HepG2 (cell line): ENCODE data around the gene ZFX. TPM values are rescaled to one million over a fixed set of nuclear protein-coding genes. Genes with fewer than 3 reads are reported as not detected.

Experiments used
- ELF3 ChIP-seq: IDR thresholded peaks from 2 replicates; pipeline ENCODE4 v1.6.1; 2016; ENCODE audit warnings: missing genetic modification reagents, missing compliant biosample characterization
- HNRNPH1 ChIP-seq: fragments of 200-400 bp; formaldehyde crosslinking; optimal IDR thresholded peaks from 2 replicates; pipeline ENCODE3; 2017; ENCODE audit warnings: mild to moderate bottlenecking, low read depth, low read length
- KLF16 ChIP-seq, 2 experiments: sonication (generic) in 1 of 2; formaldehyde crosslinking in 1 of 2; IDR thresholded peaks; 2 replicates each; pipeline versions ENCODE4 v1.6.1 to v1.8.0; 2016 to 2023; ENCODE audit warnings: missing genetic modification reagents in 2 of 2, missing compliant biosample characterization in 1 of 2
- MED13 ChIP-seq: sonication (generic); formaldehyde crosslinking; IDR thresholded peaks from 2 replicates; pipeline ENCODE4 v1.5.0; 2020; ENCODE audit warnings: missing genetic modification reagents
- MXD3 ChIP-seq: IDR thresholded peaks from 2 replicates; pipeline ENCODE4 v1.6.1; 2016; ENCODE audit warnings: mild to moderate bottlenecking, missing biosample characterization, missing genetic modification reagents
- NONO ChIP-seq, 2 experiments: fragments of 450-650 bp in 1 of 2; sonication (generic) in 1 of 2; formaldehyde crosslinking in 1 of 2; IDR thresholded peaks in 1 of 2; conservative IDR thresholded peaks in 1 of 2; 2 replicates each; pipeline versions ENCODE4 v1.6.1 to v1.8.0; 2017 to 2022; ENCODE audit warnings: mild to moderate bottlenecking in 1 of 2, missing genetic modification reagents in 1 of 2, moderate library complexity in 1 of 2
- POLR2A ChIP-seq, 2 experiments: IDR thresholded peaks; 2 replicates each; pipeline ENCODE4 v1.6.1; 2011; ENCODE audit warnings: low read depth in 2 of 2, low read length in 2 of 2, mild to moderate bottlenecking in 1 of 2, moderate library complexity in 1 of 2; ENCODE audit not compliant: insufficient read depth in 1 of 2
- SALL2 ChIP-seq: sonication (generic); formaldehyde crosslinking; IDR thresholded peaks from 2 replicates; pipeline ENCODE4 v1.8.1; 2023; ENCODE audit warnings: mild to moderate bottlenecking, missing genetic modification reagents, inconsistent platforms
- SP2 ChIP-seq: sonication (generic); formaldehyde crosslinking; IDR thresholded peaks from 2 replicates; pipeline ENCODE4 v1.5.1; 2020; ENCODE audit warnings: mild to moderate bottlenecking, missing genetic modification reagents
- TAF1 ChIP-seq: sonication (generic); formaldehyde crosslinking; IDR thresholded peaks from 2 replicates; pipeline ENCODE4 v1.4.0; 2020; ENCODE audit warnings: missing genetic modification reagents
- TCF12 ChIP-seq, 2 experiments: fragments of 450-650 bp in 1 of 2; sonication (generic) in 1 of 2; formaldehyde crosslinking in 1 of 2; IDR thresholded peaks; 2 replicates each; pipeline versions ENCODE4 v1.6.1 to v1.8.0; 2017 to 2022; ENCODE audit warnings: antibody characterized with exemption in 1 of 2, mild to moderate bottlenecking in 1 of 2, missing genetic modification reagents in 1 of 2, moderate library complexity in 1 of 2
- TCF7L2 ChIP-seq: IDR thresholded peaks from 2 replicates; pipeline ENCODE4 v1.6.1; 2011; ENCODE audit warnings: mild to moderate bottlenecking, low read depth, low read length, moderate library complexity
- ZBTB49 ChIP-seq: sonication (generic); formaldehyde crosslinking; IDR thresholded peaks from 2 replicates; pipeline ENCODE4 v1.4.0; 2020; ENCODE audit warnings: missing genetic modification reagents, borderline replicate concordance
- ZFP90 ChIP-seq: sonication (generic); formaldehyde crosslinking; IDR thresholded peaks from 2 replicates; pipeline ENCODE4 v1.8.0; 2022; ENCODE audit warnings: missing genetic modification reagents, mild to moderate bottlenecking, inconsistent platforms, borderline replicate concordance
- ZNF138 ChIP-seq: sonication (generic); formaldehyde crosslinking; IDR thresholded peaks from 2 replicates; pipeline ENCODE4 v1.5.0; 2020; ENCODE audit warnings: mild to moderate bottlenecking, low read depth, missing genetic modification reagents
- ZNF513 ChIP-seq: sonication (generic); formaldehyde crosslinking; conservative IDR thresholded peaks from 2 replicates; pipeline ENCODE4 v1.5.0; 2020; ENCODE audit warnings: missing genetic modification reagents
- ZNF740 ChIP-seq: sonication (generic); formaldehyde crosslinking; IDR thresholded peaks from 2 replicates; pipeline ENCODE4 v1.4.0; 2020; ENCODE audit warnings: missing genetic modification reagents
- polyA plus RNA-seq, 8 experiments: library from polyadenylated mRNA; depleted of rRNA in 3 of 8; stranded (reverse) in 7 of 8; unstranded in 1 of 8; fragments of >200 nt; fragmentation: Illumina TruSeq in 4 of 8; extraction: Trizol in 4 of 8; gene quantifications; 2 replicates each; pipeline versions ENCODE4 v1.2.1 to v1.2.3, GENCODE V29; 2011 to 2016; ENCODE audit warnings: low read depth in 4 of 8, missing spikeins in 1 of 8, mixed read lengths in 1 of 8; ENCODE audit not compliant: insufficient read depth in 1 of 8
- total RNA-seq, 5 experiments: library from RNA; depleted of rRNA; stranded (reverse); fragments of >200 nt; fragmentation: Illumina TruSeq; extraction: Trizol; gene quantifications; 2 replicates each; pipeline ENCODE4 v1.2.3, GENCODE V29; 2016; ENCODE audit warnings: low read depth in 1 of 5
- TF ChIP-seq, protein P1 (sequence below): sonication (generic); formaldehyde crosslinking; IDR thresholded peaks from 2 replicates; pipeline ENCODE4 v1.8.0; 2022; ENCODE audit warnings: mild to moderate bottlenecking, missing genetic modification reagents, moderate library complexity
- TF ChIP-seq, protein P2 (sequence below): sonication (generic); formaldehyde crosslinking; IDR thresholded peaks from 2 replicates; pipeline ENCODE4 v1.5.0; 2020; ENCODE audit warnings: mild to moderate bottlenecking, low read depth, missing genetic modification reagents, borderline replicate concordance
- TF ChIP-seq, protein P3 (sequence below): sonication (generic); formaldehyde crosslinking; IDR thresholded peaks from 2 replicates; pipeline ENCODE4 v1.4.0; 2020; ENCODE audit warnings: missing genetic modification reagents

The ZFX gene
- total and polyA plus RNA-seq, 2 of the 13 experiments (the other 11 are each of a cell fraction or from before 2014, with no cell fraction given), result 13.8 to 37.3 TPM

GRCh38 chrX:24150051-24150790 is 692 bp downstream of the ZFX start (continued):
- TF ChIP-seq MXD3 (CRISPR knock-in tag) (0 out of 2 replicates have a peak, but pooled peaks have one; percentile 66), ZFP90 (CRISPR knock-in tag) (no peak), ZBTB49 (CRISPR knock-in tag) (no peak), SP2 (CRISPR knock-in tag) (no peak), POLR2A (IDR thresholded peaks at IDR 0.05; ENCODE audit: insufficient read depth in 1 of 2, low read depth in 2 of 2, low read length in 2 of 2) (peak in 1 of 2 experiments; percentile 58; a peak in 3 of 4 replicates), TCF12 (IDR thresholded peaks at IDR 0.05) (no peak), TCF12 (CRISPR knock-in tag; IDR thresholded peaks at IDR 0.05) (no peak), TAF1 (CRISPR knock-in tag) (peak; percentile 66; the same call in 1 of the 2 replicates), SALL2 (CRISPR knock-in tag) (0 out of 2 replicates have a peak, but pooled peaks have one; percentile 20), ZNF513 (CRISPR knock-in tag) (no peak), KLF16 (CRISPR knock-in tag; IDR thresholded peaks at IDR 0.05) (peak in 1 of 2 experiments; percentile 41; a peak in 1 of 4 replicates), TCF7L2 (no peak), MED13 (CRISPR knock-in tag) (0 out of 2 replicates have a peak, but pooled peaks have one; percentile 53), ELF3 (CRISPR knock-in tag) (0 out of 2 replicates have a peak, but pooled peaks have one; percentile 33), ZNF138 (CRISPR knock-in tag) (0 out of 2 replicates have a peak, but pooled peaks have one; percentile 51), NONO (IDR thresholded peaks at IDR 0.05) (no peak), NONO (CRISPR knock-in tag; conservative IDR thresholded peaks at IDR 0.05) (0 out of 2 replicates have a peak, but pooled peaks have one; percentile 15), HNRNPH1 (no peak), ZNF740 (CRISPR knock-in tag) (peak; percentile 53; the same call in 1 of the 2 replicates)
- TF ChIP-seq, protein P1, sequence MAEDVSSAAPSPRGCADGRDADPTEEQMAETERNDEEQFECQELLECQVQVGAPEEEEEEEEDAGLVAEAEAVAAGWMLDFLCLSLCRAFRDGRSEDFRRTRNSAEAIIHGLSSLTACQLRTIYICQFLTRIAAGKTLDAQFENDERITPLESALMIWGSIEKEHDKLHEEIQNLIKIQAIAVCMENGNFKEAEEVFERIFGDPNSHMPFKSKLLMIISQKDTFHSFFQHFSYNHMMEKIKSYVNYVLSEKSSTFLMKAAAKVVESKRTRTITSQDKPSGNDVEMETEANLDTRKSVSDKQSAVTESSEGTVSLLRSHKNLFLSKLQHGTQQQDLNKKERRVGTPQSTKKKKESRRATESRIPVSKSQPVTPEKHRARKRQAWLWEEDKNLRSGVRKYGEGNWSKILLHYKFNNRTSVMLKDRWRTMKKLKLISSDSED (CRISPR knock-in tag), result no peak
- TF ChIP-seq, protein P2, sequence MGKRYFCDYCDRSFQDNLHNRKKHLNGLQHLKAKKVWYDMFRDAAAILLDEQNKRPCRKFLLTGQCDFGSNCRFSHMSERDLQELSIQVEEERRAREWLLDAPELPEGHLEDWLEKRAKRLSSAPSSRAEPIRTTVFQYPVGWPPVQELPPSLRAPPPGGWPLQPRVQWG (CRISPR knock-in tag), result no peak
- TF ChIP-seq, protein P3, sequence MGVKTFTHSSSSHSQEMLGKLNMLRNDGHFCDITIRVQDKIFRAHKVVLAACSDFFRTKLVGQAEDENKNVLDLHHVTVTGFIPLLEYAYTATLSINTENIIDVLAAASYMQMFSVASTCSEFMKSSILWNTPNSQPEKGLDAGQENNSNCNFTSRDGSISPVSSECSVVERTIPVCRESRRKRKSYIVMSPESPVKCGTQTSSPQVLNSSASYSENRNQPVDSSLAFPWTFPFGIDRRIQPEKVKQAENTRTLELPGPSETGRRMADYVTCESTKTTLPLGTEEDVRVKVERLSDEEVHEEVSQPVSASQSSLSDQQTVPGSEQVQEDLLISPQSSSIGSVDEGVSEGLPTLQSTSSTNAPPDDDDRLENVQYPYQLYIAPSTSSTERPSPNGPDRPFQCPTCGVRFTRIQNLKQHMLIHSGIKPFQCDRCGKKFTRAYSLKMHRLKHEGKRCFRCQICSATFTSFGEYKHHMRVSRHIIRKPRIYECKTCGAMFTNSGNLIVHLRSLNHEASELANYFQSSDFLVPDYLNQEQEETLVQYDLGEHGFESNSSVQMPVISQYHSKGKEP (CRISPR knock-in tag), result no peak
